GM18511 (cell line): Measurements from ENCODE around the gene INO80C.

Source experiments
- ATAC-seq: cut with Tn5 transposase; IDR thresholded peaks from one replicate; pipeline ENCODE4 v1.9.1; 2021; ENCODE audit warnings: mild to moderate bottlenecking, moderate library complexity; ENCODE audit not compliant: unreplicated experiment

The INO80C gene, protein sequence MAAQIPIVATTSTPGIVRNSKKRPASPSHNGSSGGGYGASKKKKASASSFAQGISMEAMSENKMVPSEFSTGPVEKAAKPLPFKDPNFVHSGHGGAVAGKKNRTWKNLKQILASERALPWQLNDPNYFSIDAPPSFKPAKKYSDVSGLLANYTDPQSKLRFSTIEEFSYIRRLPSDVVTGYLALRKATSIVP

GRCh38 chr18:35497370-35498197 is at the start of gene INO80C:
TSS of gene INO80C (minus strand) at chr18:35497960. CDS start at chr18:35497874, 86 bp downstream.
- peak; percentile 94 for ATAC-seq

DNA sequence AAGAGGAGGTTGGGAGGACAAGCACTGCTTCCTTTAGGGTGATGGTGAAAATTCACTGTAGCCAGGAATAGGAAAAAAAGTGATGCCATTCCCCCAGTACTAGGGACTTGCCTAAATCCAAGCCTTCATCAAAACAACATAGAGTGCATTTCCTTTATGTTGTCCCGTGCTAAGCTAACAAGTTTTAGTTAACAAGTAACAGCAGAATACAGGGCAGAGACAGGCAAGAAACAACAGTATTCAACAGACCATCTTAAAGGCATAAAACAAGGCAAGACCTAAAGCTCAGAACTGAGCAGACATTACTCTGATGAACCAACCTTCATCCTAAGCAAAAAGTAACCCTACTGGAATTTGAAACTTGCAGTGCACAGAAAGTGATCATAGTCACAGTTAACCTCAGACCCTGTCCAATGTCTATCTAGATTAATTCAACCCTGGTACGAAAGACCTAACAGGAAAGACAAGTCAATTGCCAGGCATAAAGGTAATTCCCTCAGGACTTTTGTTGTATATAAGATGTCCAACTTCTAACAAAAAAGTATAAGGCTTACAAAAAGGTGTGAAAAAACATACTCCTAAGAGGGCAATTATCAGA is 49.3 kb upstream of the INO80C start:
- no peak for ATAC-seq

GRCh38 chr18:35542356-35542755 is 44.6 kb upstream of the INO80C start:
- ATAC-seq, result no peak

DNA sequence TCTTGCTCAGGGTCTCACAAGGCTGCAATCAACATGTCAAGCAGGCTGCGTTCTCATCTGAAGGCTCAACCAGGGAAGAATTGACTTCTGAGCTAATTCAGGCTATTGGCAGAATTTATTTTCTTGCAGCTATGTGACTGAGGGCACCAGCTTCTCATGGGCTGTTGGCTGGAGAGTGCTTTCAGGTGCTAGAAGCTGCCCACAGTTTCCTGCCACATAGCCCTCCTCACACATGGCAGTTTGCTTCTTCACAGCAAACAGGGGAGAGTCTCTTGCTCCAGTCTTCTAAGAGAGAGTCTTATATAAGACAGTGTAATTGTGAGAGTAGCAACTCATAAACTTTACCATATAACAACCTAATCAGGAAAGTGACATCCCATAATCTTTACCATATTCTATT is 37.5 kb upstream of the INO80C start:
- no peak for ATAC-seq

- ATAC-seq, result no peak
Measured at GRCh38 chr18:35533916-35534405, 36.2 kb upstream of the INO80C start.

- ATAC-seq, result no peak
Measured at GRCh38 chr18:35528749-35529274, 31.1 kb upstream of the INO80C start.

GRCh38 chr18:35526495-35527059 is 28.8 kb upstream of the INO80C start:
- ATAC-seq, result no peak

- no peak for ATAC-seq
Measured at GRCh38 chr18:35525795-35526494, 28.2 kb upstream of the INO80C start.

GRCh38 chr18:35524226-35524625 is 26.5 kb upstream of the INO80C start:
- no peak for ATAC-seq

DNA sequence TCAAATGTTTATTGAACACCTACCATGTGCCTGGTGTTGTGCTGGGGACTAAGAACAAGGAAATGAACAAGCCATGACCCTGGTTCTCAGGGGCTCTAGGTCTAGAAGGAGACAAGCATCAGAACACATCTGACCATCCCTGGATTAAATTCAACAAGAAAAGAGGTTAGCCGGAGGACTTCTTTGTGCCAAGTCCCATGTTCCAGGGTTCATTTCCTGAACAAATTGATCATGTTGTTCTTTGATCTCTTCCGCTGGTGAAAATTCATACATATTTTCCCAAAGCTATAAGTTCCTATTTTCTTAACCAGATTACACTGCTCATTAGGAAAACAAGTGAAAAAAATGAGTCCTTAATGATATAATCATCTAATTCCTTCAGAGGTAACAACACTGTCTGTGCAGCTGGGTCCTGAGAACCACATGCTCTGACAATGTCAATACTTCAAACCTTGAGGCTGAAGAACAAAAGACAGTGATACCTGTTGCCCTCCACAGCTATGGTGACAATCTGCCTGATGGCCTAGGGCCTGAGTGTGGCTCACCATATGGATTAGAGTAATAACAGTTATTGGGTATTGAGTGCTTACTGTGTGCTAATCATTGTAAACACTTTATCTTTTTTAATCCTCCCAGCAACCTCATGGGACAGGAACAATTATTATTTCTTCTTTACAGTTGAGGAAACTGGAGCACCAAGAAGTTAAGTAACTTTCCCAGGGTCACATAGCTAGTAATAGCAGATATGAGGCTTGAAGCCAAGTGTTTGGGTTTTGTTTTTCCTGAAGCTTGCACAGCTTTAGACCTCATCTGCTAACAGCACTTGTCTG is 24.6 kb upstream of the INO80C start:
- no peak for ATAC-seq

DNA sequence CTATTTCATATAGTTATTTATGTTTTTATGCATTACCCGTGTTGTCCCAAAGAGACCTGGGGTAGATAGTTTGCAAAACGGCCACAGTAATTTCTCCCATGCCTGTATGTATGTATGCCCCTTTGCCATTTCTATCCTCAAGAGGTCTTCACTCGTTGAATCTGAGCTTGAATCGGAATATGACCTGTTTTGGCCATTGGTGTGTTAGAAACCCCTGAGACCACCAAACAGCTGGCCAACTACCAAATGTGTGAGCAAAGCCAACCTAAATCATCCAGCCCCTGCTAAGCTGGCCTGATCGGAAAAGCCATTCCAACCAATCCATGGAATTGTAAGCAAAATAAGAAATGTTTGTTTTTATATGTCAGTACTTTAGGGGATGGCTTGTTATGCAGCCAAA is 23.4 kb upstream of the INO80C start:
- ATAC-seq, result no peak

DNA sequence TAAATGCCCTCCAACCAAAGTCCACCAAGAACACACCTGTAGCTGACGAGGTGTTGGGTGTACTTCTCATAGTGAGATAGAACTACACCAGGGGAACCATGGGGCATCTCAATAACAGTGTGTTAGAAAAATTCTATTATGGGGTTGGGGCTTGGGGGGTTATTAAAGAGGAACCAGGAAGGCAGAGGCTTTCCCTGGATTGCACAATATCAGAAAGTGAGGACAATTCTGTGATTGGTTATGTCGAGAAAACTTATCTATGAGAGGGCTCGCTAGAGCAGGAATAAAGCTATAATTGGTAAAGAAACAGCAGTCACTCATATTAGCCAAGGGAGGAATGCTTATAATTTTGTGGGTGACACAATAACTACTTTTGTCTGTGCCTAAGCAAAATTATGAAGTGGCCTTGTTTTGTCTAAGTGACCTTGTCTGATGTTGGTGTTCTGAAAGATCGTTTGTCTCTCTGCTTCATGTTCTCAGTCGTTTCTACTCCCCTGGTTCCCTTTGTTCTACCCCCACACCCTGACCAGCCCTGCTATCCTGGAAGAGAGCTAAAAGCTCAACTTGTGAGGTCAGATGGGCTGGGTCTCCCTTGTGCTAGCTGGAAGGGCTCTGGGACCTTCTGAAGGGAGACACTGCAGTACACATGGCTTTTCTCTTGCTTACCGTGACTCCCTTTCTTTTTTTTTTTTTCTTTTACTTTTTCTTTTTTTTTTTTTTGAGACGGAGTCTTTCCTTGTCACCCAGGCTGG is 21.6 kb upstream of the INO80C start:
- no peak for ATAC-seq

GRCh38 chr18:35517715-35518114 is 20.0 kb upstream of the INO80C start:
- no peak for ATAC-seq

GRCh38 chr18:35516789-35517188 is 19.0 kb upstream of the INO80C start:
- no peak for ATAC-seq

GRCh38 chr18:35516351-35516750 is 18.6 kb upstream of the INO80C start:
- ATAC-seq, result no peak

- ATAC-seq, result no peak
Measured at GRCh38 chr18:35515460-35516130, 17.8 kb upstream of the INO80C start.

- no peak for ATAC-seq
Measured at GRCh38 chr18:35514752-35515459, 17.1 kb upstream of the INO80C start.

DNA sequence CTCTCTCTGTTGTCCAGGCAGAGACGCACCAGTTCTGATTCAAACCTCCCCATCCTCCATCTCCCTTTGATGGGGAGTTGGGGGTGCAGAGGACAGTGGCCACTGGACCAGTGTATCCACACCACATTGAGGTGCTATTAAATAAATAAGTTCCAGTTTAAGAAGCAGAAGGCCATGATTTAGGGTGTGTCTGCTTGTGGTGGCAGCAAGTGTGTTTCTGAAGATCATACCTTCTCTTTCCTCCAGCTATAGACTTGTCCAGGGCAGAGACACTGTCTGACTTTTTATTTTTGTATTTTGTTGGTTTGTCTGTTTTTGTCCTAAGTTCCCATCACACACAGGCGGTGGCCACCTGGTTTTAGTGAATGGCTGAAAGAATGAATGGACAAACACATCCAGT is 16.5 kb upstream of the INO80C start:
- ATAC-seq, result no peak
